GM12878 (cell line): ENCODE measurements around the gene FAM163A. TPM values are rescaled to one million over a fixed set of nuclear protein-coding genes. Genes with fewer than 3 reads are reported as not detected.
"Not testable (repeated sequence)": the region's sequence is repeated elsewhere in the genome, so short reads cannot be mapped to it uniquely, and the experiment has no call there.

Experiments used
- ATAC-seq: fragments of 200-7000 bp; cut with Tn5 transposase; 3 replicates; pipeline ENCODE4 v1.9.1; 2020; ENCODE audit warnings: mild to moderate bottlenecking, moderate library complexity
- BruUV-seq: library from RNA; stranded (reverse); fragments of 400-500 nt; replicated peaks from 2 replicates; lab custom pipeline; 2021; lab: Mats Ljungman, UMichigan
- CTCF ChIA-PET: fragments of 300-600 bp; sonication (Branson Sonifier 250); formaldehyde crosslinking; extraction: SDS; loops from one replicate; lab custom pipeline; 2021; ENCODE audit warnings: inconsistent platforms; lab: Yijun Ruan, JAX
- POLR2A ChIA-PET: fragments of 350-600 bp; formaldehyde crosslinking; extraction: SDS; loops from one replicate; lab custom pipeline; 2021; ENCODE audit warnings: inconsistent platforms; lab: Charles Lee
- RAD21 ChIA-PET: fragments of 300-600 bp; sonication (Branson Sonifier 250); formaldehyde crosslinking; loops from one replicate; lab custom pipeline; 2023; ENCODE audit warnings: antibody characterized with exemption; ENCODE audit not compliant: unreplicated experiment; lab: Charles Lee
- SMC1A ChIA-PET: fragments of 300-600 bp; sonication (Branson Sonifier 250); formaldehyde crosslinking; loops from one replicate; lab custom pipeline; 2023; ENCODE audit not compliant: unreplicated experiment, uncharacterized antibody; lab: Charles Lee
- DNase-seq: peaks from one replicate; pipeline ENCODE4 v3.0.0-alpha.2; 2011; ENCODE audit warnings: low read depth, low spot score
- FAIRE-seq: peaks from 3 replicates; lab custom pipeline; 2011; peaks lifted over from hg19 to GRCh38; lab: Jason Lieb, UNC
- H2AFZ ChIP-seq: 2 replicates; pipeline ENCODE4 v1.6.0; 2011; ENCODE audit warnings: low read depth, low read length, control low read depth; ENCODE audit not compliant: control insufficient read depth
- H3K27ac ChIP-seq: 2 replicates; pipeline ENCODE4 v1.5.1; 2011; ENCODE audit warnings: control low read depth; ENCODE audit not compliant: control insufficient read depth, insufficient read depth
- H3K27me3 ChIP-seq, 2 experiments: replicated peaks in 1 of 2; 2 replicates each; pipeline versions ENCODE4 v1.6.0 to v1.6.1; 2011; ENCODE audit warnings: low read length in 1 of 2; ENCODE audit not compliant: control insufficient read depth in 2 of 2, insufficient read depth in 2 of 2
- H3K36me3 ChIP-seq, 2 experiments: 2 replicates each; pipeline ENCODE4 v1.5.1; 2011; ENCODE audit warnings: low read length in 1 of 2; ENCODE audit not compliant: control insufficient read depth in 2 of 2, insufficient read depth in 2 of 2
- H3K4me1 ChIP-seq: 2 replicates; pipeline ENCODE4 v1.6.1; 2011; ENCODE audit warnings: mild to moderate bottlenecking, low read length, moderate library complexity, mixed read lengths; ENCODE audit not compliant: control insufficient read depth, insufficient read depth
- H3K4me2 ChIP-seq: 2 replicates; pipeline ENCODE4 v1.6.0; 2011; ENCODE audit warnings: control low read depth; ENCODE audit not compliant: control insufficient read depth, insufficient read depth
- H3K4me3 ChIP-seq: fragments of 200-600 bp; sonication (generic); 2 replicates; pipeline ENCODE4 v1.5.1; 2016
- H3K79me2 ChIP-seq: 2 replicates; pipeline ENCODE4 v1.6.0; 2011; ENCODE audit warnings: low read length; ENCODE audit not compliant: control insufficient read depth, insufficient read depth
- H3K9ac ChIP-seq: 2 replicates; pipeline ENCODE4 v1.8.0; 2011; ENCODE audit warnings: low read length, control low read depth, mixed read lengths; ENCODE audit not compliant: control insufficient read depth, insufficient read depth
- H3K9me3 ChIP-seq: replicated peaks from 3 replicates; pipeline ENCODE4 v1.5.1; 2011; ENCODE audit warnings: mild to moderate bottlenecking, low read length; ENCODE audit not compliant: control insufficient read depth, insufficient read depth
- H4K20me1 ChIP-seq: 2 replicates; pipeline ENCODE4 v1.6.0; 2011; ENCODE audit not compliant: control insufficient read depth, insufficient read depth
- CHD1 ChIP-seq: IDR thresholded peaks from 2 replicates; pipeline ENCODE4 v1.6.1; 2012; ENCODE audit warnings: low read depth, low read length, improper control_type of control experiment
- CREM ChIP-seq: IDR thresholded peaks from 2 replicates; pipeline ENCODE4 v1.6.1; 2014; ENCODE audit warnings: antibody characterized with exemption, low read depth
- FOS ChIP-seq: IDR thresholded peaks from 3 replicates; pipeline ENCODE4 v1.6.1; 2011; ENCODE audit warnings: borderline replicate concordance; ENCODE audit not compliant: insufficient read length; ENCODE audit errors: extremely low read depth
- HDGF ChIP-seq: fragments of 450-650 bp; IDR thresholded peaks from 2 replicates; pipeline ENCODE4 v1.6.1; 2016; ENCODE audit warnings: antibody characterized with exemption
- MEF2B ChIP-seq: fragments of 450-650 bp; IDR thresholded peaks from 2 replicates; pipeline ENCODE4 v1.6.1; 2018; ENCODE audit warnings: mild to moderate bottlenecking, moderate library complexity; ENCODE audit not compliant: partially characterized antibody, poor library complexity, severe bottlenecking
- NR2C1 ChIP-seq: fragments of 450-650 bp; IDR thresholded peaks from 2 replicates; pipeline ENCODE4 v1.6.1; 2017; ENCODE audit warnings: antibody characterized with exemption, mild to moderate bottlenecking, moderate library complexity
- SRF ChIP-seq, 2 experiments: IDR thresholded peaks; 2 replicates each; pipeline ENCODE4 v1.6.1; 2011; ENCODE audit warnings: low read depth in 2 of 2, low read length in 2 of 2, mild to moderate bottlenecking in 1 of 2, moderate library complexity in 1 of 2
- WGBS: methylation state at CpG from one replicate; pipeline ENCODE4 v1.1.6; 2016; ENCODE audit warnings: low lambda C conversion rate; ENCODE audit not compliant: insufficient replicate concordance, insufficient coverage; ENCODE audit errors: missing lambda C conversion rate; 5-methylcytosine and 5-hydroxymethylcytosine counted together
- in situ Hi-C: fragments of 300-500 bp; cut with MboI; formaldehyde crosslinking; loops from 9 replicates; pipeline ENCODE4 v1.14.3; 2018; ENCODE audit warnings: mixed read lengths
- intact Hi-C: fragments of 100-400 bp; cut with micrococcal nuclease; formaldehyde crosslinking; loops from one replicate; pipeline ENCODE4 v1.14.2; 2022; ENCODE audit not compliant: unreplicated experiment
- polyA plus RNA-seq, 11 experiments: library from polyadenylated mRNA; depleted of rRNA in 4 of 11; unstranded in 6 of 11; stranded (reverse) in 5 of 11; fragments of >200 nt; fragmentation: Nextera tagmentation in 4 of 11; fragmentation: Illumina TruSeq in 1 of 11; extraction: Ambion mirVana in 4 of 11; extraction: Trizol in 1 of 11; gene quantifications; 1 replicate in 1 of 11; 2 replicates in 10 of 11; pipeline versions ENCODE4 v1.2.1 to v1.2.3, GENCODE V29; 2011 to 2016; ENCODE audit warnings: inconsistent platforms in 2 of 11, missing spikeins in 2 of 11, low read depth in 1 of 11
- total RNA-seq, 4 experiments: library from RNA; depleted of rRNA in 3 of 4; stranded (reverse); fragments of >200 nt in 3 of 4; fragmentation: Illumina TruSeq in 1 of 4; extraction: Trizol in 1 of 4; gene quantifications; 2 replicates each; pipeline versions ENCODE4 v1.2.1 to v1.2.3, GENCODE V29; 2013 to 2021
- TF ChIP-seq, protein P1 (sequence below): fragments of 450-650 bp; IDR thresholded peaks from 2 replicates; pipeline ENCODE4 v1.6.1; 2017; ENCODE audit warnings: mild to moderate bottlenecking
- TF ChIP-seq, protein P2 (sequence below): fragments of 450-650 bp; IDR thresholded peaks from 2 replicates; pipeline ENCODE4 v1.6.1; 2017; ENCODE audit warnings: mild to moderate bottlenecking, moderate library complexity

Gene FAM163A
- total and polyA plus RNA-seq, 10 of the 15 experiments (the other 5 are each of a cell fraction or from before 2014, with no cell fraction given), result not detected

GRCh38 chr1:179853102-179853501 lies 110.0 kb downstream of the FAM163A start:
- in situ Hi-C loops, result loop anchor here (25.0 kb wide), 1 partner anchor 634 kb away; no protein-coding TSS in a partner anchor

GRCh38 chr1:179855831-179856230 lies 112.7 kb downstream of the FAM163A start:
- H2AFZ ChIP-seq, H4K20me1 ChIP-seq, H3K79me2 ChIP-seq, DNase-seq, H3K36me3 ChIP-seq, H3K9me3 ChIP-seq, H3K27ac ChIP-seq, CTCF ChIA-PET, FAIRE-seq, SMC1A ChIA-PET, H3K4me2 ChIP-seq, BruUV-seq, H3K4me3 ChIP-seq, H3K9ac ChIP-seq, RAD21 ChIA-PET, H3K27me3 ChIP-seq, POLR2A ChIA-PET, ATAC-seq, H3K4me1 ChIP-seq, intact Hi-C loops: not testable (repeated sequence)
- in situ Hi-C loops, result loop anchor here (25.0 kb wide), 1 partner anchor 631 kb away; no protein-coding TSS in a partner anchor
- 97% methylated on average over 4 of the region's 4 CpGs for WGBS

More at GRCh38 chr1:179853102-179853501, 110.0 kb downstream of the FAM163A start:
- ATAC-seq (no peak), FAIRE-seq (no peak)
- Histone ChIP-seq H3K36me3 (peaks cover 2 to 10% of the 10 kb centered on the region in 2 experiments), H2AFZ (no peak overlapping the region), H3K27me3 (no peaks in the 10 kb centered on the region), H3K4me2 (no peak overlapping the region), H3K4me1 (no peaks in the 10 kb centered on the region), H3K9ac (no peak overlapping the region), H3K4me3 (no peak overlapping the region), H4K20me1 (no peaks in the 10 kb centered on the region), H3K9me3 (no peaks in the 10 kb centered on the region)
- ChIA-PET CTCF (interaction anchor here (1.1 to 2.7 kb wide), 3 partner anchors 8 to 15 kb away, joined by 3 to 11 read pairs (median 4); no protein-coding TSS in a partner anchor), POLR2A (no interaction called here), SMC1A (interaction anchor here (0.6 to 2.2 kb wide), 5 partner anchors 12 to 241 kb away, joined by 3 to 7 read pairs (median 3); no protein-coding TSS in a partner anchor), RAD21 (interaction anchor here (1.0 to 1.3 kb wide), 2 partner anchors 39 to 326 kb away, joined by 3 read pairs; no protein-coding TSS in a partner anchor)
- intact Hi-C loops, result no loop called here
- WGBS, result 46% methylated on average over 1 of the region's 1 CpG
- no TSS peak for BruUV-seq
- TF ChIP-seq MEF2B, result no peak
- TF ChIP-seq CHD1, result no peak
- TF ChIP-seq, protein P1, sequence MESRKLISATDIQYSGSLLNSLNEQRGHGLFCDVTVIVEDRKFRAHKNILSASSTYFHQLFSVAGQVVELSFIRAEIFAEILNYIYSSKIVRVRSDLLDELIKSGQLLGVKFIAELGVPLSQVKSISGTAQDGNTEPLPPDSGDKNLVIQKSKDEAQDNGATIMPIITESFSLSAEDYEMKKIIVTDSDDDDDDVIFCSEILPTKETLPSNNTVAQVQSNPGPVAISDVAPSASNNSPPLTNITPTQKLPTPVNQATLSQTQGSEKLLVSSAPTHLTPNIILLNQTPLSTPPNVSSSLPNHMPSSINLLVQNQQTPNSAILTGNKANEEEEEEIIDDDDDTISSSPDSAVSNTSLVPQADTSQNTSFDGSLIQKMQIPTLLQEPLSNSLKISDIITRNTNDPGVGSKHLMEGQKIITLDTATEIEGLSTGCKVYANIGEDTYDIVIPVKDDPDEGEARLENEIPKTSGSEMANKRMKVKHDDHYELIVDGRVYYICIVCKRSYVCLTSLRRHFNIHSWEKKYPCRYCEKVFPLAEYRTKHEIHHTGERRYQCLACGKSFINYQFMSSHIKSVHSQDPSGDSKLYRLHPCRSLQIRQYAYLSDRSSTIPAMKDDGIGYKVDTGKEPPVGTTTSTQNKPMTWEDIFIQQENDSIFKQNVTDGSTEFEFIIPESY, result no peak
- TF ChIP-seq NR2C1, result no peak
- no peak for TF ChIP-seq HDGF
- TF ChIP-seq CREM, result no peak
- TF ChIP-seq, protein P2, sequence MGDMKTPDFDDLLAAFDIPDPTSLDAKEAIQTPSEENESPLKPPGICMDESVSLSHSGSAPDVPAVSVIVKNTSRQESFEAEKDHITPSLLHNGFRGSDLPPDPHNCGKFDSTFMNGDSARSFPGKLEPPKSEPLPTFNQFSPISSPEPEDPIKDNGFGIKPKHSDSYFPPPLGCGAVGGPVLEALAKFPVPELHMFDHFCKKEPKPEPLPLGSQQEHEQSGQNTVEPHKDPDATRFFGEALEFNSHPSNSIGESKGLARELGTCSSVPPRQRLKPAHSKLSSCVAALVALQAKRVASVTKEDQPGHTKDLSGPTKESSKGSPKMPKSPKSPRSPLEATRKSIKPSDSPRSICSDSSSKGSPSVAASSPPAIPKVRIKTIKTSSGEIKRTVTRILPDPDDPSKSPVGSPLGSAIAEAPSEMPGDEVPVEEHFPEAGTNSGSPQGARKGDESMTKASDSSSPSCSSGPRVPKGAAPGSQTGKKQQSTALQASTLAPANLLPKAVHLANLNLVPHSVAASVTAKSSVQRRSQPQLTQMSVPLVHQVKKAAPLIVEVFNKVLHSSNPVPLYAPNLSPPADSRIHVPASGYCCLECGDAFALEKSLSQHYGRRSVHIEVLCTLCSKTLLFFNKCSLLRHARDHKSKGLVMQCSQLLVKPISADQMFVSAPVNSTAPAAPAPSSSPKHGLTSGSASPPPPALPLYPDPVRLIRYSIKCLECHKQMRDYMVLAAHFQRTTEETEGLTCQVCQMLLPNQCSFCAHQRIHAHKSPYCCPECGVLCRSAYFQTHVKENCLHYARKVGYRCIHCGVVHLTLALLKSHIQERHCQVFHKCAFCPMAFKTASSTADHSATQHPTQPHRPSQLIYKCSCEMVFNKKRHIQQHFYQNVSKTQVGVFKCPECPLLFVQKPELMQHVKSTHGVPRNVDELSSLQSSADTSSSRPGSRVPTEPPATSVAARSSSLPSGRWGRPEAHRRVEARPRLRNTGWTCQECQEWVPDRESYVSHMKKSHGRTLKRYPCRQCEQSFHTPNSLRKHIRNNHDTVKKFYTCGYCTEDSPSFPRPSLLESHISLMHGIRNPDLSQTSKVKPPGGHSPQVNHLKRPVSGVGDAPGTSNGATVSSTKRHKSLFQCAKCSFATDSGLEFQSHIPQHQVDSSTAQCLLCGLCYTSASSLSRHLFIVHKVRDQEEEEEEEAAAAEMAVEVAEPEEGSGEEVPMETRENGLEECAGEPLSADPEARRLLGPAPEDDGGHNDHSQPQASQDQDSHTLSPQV, result no peak
- no peak for TF ChIP-seq SRF (IDR thresholded peaks at IDR 0.05; ENCODE audit: low read depth in 2 of 2, low read length in 2 of 2)
- no peak for TF ChIP-seq FOS
- TF ChIP-seq, all 136 proteins: peak for 0
- H3K27ac ChIP-seq, result no peak overlapping the region
- H3K79me2 ChIP-seq, result no peaks in the 10 kb centered on the region
- DNase-seq, result no peak
